Stimulated activated naive B cell treated with anti-CD40 and anti-IgM and Interleukin-4, amounts not matched to agents 10 μg/mL and 1 μg/mL and 100 μg/mL, for 72 hours (primary cell): ENCODE results near the gene PARP3.
"Not testable (repeated sequence)": the region's sequence is repeated elsewhere in the genome, so short reads cannot be mapped to it uniquely, and the experiment has no call there.

Experiments
- ATAC-seq, 2 donors: fragments of 150-1000 bp; cut with Tn5 transposase; replicated peaks; 2 replicates each; pipeline ENCODE4 v1.10.0; 2021; ENCODE audit warnings: moderate library complexity in 1 of 2
- DNase-seq: peaks from one replicate; pipeline ENCODE4 v3.0.0; 2021
- H3K27ac Mint-ChIP-seq: one replicate; pipeline ENCODE4 v1.8.0; 2022; ENCODE audit warnings: mild to moderate bottlenecking, mixed read lengths
- H3K27me3 Mint-ChIP-seq, 2 donors: one replicate each; pipeline ENCODE4 v1.8.0; 2022; ENCODE audit warnings: mixed read lengths in 2 of 2
- H3K36me3 Mint-ChIP-seq, 2 donors: one replicate each; pipeline ENCODE4 v1.8.0; 2022; ENCODE audit warnings: mixed read lengths in 2 of 2, mild to moderate bottlenecking in 1 of 2
- H3K4me1 Mint-ChIP-seq, 2 donors: one replicate each; pipeline ENCODE4 v1.8.0; 2022; ENCODE audit warnings: mixed read lengths in 2 of 2, mild to moderate bottlenecking in 1 of 2
- H3K4me3 Mint-ChIP-seq, 2 donors: one replicate each; pipeline ENCODE4 v1.8.0; 2022; ENCODE audit warnings: mild to moderate bottlenecking in 2 of 2, mixed read lengths in 2 of 2, moderate library complexity in 1 of 2
- H3K9me3 Mint-ChIP-seq, 2 donors: one replicate each; pipeline ENCODE4 v1.8.0; 2022; ENCODE audit warnings: mixed read lengths in 2 of 2, mild to moderate bottlenecking in 1 of 2

PARP3 gene

GRCh38 chr3:51986010-51986947 lies 44.1 kb downstream of the PARP3 start:
- peaks cover 27 to 61% of the 10 kb centered on the region in 2 donors for H3K4me1 Mint-ChIP-seq
- H3K27me3 Mint-ChIP-seq: no peaks in the 10 kb centered on the region
- DNase-seq (no peak), ATAC-seq (no peak)
- peak overlapping the region; percentile 42 for H3K27ac Mint-ChIP-seq
- peaks cover 9 to 14% of the 10 kb centered on the region in 2 donors for H3K36me3 Mint-ChIP-seq
- no peaks in the 10 kb centered on the region for H3K9me3 Mint-ChIP-seq
- no peak overlapping the region for H3K4me3 Mint-ChIP-seq

- DNase-seq (no peak), ATAC-seq (no peak)
- Mint-ChIP-seq H3K9me3 (no peaks in the 10 kb centered on the region), H3K4me3 (no peak overlapping the region), H3K4me1 (peaks cover 27 to 63% of the 10 kb centered on the region in 2 donors), H3K27me3 (no peaks in the 10 kb centered on the region), H3K36me3 (peaks cover 18 to 26% of the 10 kb centered on the region in 2 donors), H3K27ac (no peak overlapping the region)
Observed at GRCh38 chr3:51987568-51987967, 45.4 kb downstream of the PARP3 start.

- Mint-ChIP-seq H3K36me3 (peaks cover 25 to 33% of the 10 kb centered on the region in 2 donors), H3K27ac (peak overlapping the region; percentile 52), H3K27me3 (no peaks in the 10 kb centered on the region), H3K9me3 (no peaks in the 10 kb centered on the region), H3K4me3 (no peak overlapping the region), H3K4me1 (peaks cover 24 to 61% of the 10 kb centered on the region in 2 donors)
- no peak for DNase-seq
- no peak for ATAC-seq
Observed at GRCh38 chr3:51988286-51989146, 46.4 kb downstream of the PARP3 start.

GRCh38 chr3:51990501-51990971 lies 48.4 kb downstream of the PARP3 start:
- peak overlapping the region; percentile 84 for H3K27ac Mint-ChIP-seq
- H3K4me1 Mint-ChIP-seq: peaks cover 20 to 61% of the 10 kb centered on the region in 2 donors
- H3K27me3 Mint-ChIP-seq, H3K9me3 Mint-ChIP-seq, DNase-seq, H3K4me3 Mint-ChIP-seq, ATAC-seq: not testable (repeated sequence)
- H3K36me3 Mint-ChIP-seq: peaks cover 43 to 53% of the 10 kb centered on the region in 2 donors

GRCh38 chr3:51992017-51992682 lies 50.0 kb downstream of the PARP3 start:
- Mint-ChIP-seq H3K36me3 (peaks cover 47 to 57% of the 10 kb centered on the region in 2 donors), H3K4me1 (peaks cover 21 to 66% of the 10 kb centered on the region in 2 donors), H3K4me3 (peak overlapping the region; percentile 48 to 53), H3K9me3 (no peaks in the 10 kb centered on the region), H3K27ac (peak overlapping the region; percentile 79), H3K27me3 (no peaks in the 10 kb centered on the region)
- DNase-seq: no peak
- ATAC-seq: no peak

GRCh38 chr3:51993657-51994056 lies 51.5 kb downstream of the PARP3 start:
- Mint-ChIP-seq H3K27ac (peak overlapping the region; percentile 100), H3K4me3 (peak overlapping the region; percentile 93 to 100), H3K4me1 (peaks cover 21 to 58% of the 10 kb centered on the region in 2 donors), H3K36me3 (peaks cover 45 to 54% of the 10 kb centered on the region in 2 donors)
- ATAC-seq, H3K9me3 Mint-ChIP-seq, DNase-seq, H3K27me3 Mint-ChIP-seq: not testable (repeated sequence)

- DNase-seq: no peak
- no peak for ATAC-seq
- peaks cover 0 to 6% of the 10 kb centered on the region in 2 donors for H3K27me3 Mint-ChIP-seq
- H3K36me3 Mint-ChIP-seq: peaks cover 44 to 49% of the 10 kb centered on the region in 2 donors
- no peaks in the 10 kb centered on the region for H3K9me3 Mint-ChIP-seq
- H3K4me1 Mint-ChIP-seq: peaks cover 21 to 50% of the 10 kb centered on the region in 2 donors
- H3K27ac Mint-ChIP-seq: peak overlapping the region; percentile 100
- peak overlapping the region; percentile 93 to 100 for H3K4me3 Mint-ChIP-seq
Observed at GRCh38 chr3:51994530-51994929, 52.4 kb downstream of the PARP3 start.

GRCh38 chr3:51995346-51996163 lies 53.4 kb downstream of the PARP3 start, which contains the start of gene RPL29:
Gene RPL29, minus strand, starts transcription at chr3:51995895. Its CDS starts 434 bp downstream, at chr3:51995461.
- Mint-ChIP-seq H3K36me3 (peaks cover 44 to 49% of the 10 kb centered on the region in 2 donors), H3K4me3 (peak within 1 kb of the TSS; percentile 93 to 100), H3K9me3 (no peaks in the 10 kb centered on the region), H3K4me1 (peaks cover 21 to 50% of the 10 kb centered on the region in 2 donors), H3K27ac (peak within 1 kb of the TSS; percentile 100), H3K27me3 (peaks cover 0 to 6% of the 10 kb centered on the region in 2 donors)
- DNase-seq (peak; percentile 91), ATAC-seq (peak; percentile 92 to 96)

- Mint-ChIP-seq H3K27ac (no peak overlapping the region), H3K36me3 (peaks cover 32 to 34% of the 10 kb centered on the region in 2 donors), H3K9me3 (no peaks in the 10 kb centered on the region), H3K4me1 (peaks cover 22 to 44% of the 10 kb centered on the region in 2 donors), H3K27me3 (peaks cover 0 to 6% of the 10 kb centered on the region in 2 donors), H3K4me3 (no peak overlapping the region)
- ATAC-seq (no peak), DNase-seq (no peak)
Observed at GRCh38 chr3:51997172-51997571, 55.0 kb downstream of the PARP3 start.

- no peak overlapping the region for H3K4me3 Mint-ChIP-seq
- H3K27me3 Mint-ChIP-seq: peaks cover 0 to 9% of the 10 kb centered on the region in 2 donors
- DNase-seq: no peak
- no peak for ATAC-seq
- peaks cover 17 to 37% of the 10 kb centered on the region in 2 donors for H3K4me1 Mint-ChIP-seq
- H3K27ac Mint-ChIP-seq: no peak overlapping the region
- H3K9me3 Mint-ChIP-seq: no peaks in the 10 kb centered on the region
- peaks cover 25 to 27% of the 10 kb centered on the region in 2 donors for H3K36me3 Mint-ChIP-seq
Observed at GRCh38 chr3:51997935-51998596, 55.9 kb downstream of the PARP3 start.
